GM23248 (cell line): ENCODE data around the gene TLR9.

Experiments
- EZH2 ChIP-seq: fragments of 200-600 bp; sonication (generic); IDR thresholded peaks from 2 replicates; pipeline ENCODE4 v1.6.1; 2018; ENCODE audit warnings: antibody characterized with exemption, mild to moderate bottlenecking; ENCODE audit not compliant: insufficient read depth, poor library complexity, severe bottlenecking
- EZH2phosphoT487 ChIP-seq: fragments of 200-600 bp; sonication (generic); IDR thresholded peaks from 2 replicates; pipeline ENCODE4 v1.6.1; 2018; ENCODE audit warnings: antibody characterized with exemption, moderate library complexity, mild to moderate bottlenecking, low read depth; ENCODE audit not compliant: insufficient read depth

DNA sequence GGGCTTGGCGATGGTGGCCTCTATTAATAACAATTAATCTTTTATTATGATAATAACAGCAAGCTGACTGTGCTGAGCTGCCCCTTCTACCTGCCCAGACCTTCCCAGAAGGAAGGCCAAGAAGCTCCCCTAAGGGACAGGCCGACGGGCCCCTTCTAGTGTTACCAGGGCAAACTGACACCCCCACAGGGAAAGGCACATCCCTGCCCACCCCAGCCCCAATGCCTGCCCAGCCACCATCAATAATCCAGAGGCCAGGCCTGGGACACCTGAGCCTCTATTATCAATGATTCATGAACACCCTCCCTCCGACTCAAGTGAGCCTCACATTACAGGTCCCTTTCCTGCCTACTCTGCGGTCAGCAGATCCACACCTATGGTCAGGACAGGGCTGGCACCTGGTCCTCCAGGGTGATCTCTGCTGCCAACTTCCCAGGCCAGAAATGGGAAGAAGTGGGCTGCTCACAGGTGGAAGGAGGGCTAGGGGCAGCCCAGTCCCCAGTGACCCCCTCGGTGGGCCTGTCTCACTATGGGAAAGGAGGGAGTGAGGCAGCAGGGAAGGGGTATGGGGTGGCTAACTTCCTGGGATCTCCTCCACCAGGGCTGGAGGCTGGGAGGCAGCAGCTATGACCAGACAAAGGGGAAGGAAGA is 11.7 kb upstream of the TLR9 start:
- TF ChIP-seq EZH2phosphoT487 (no peak), EZH2 (no peak)
